GM06990 (cell line): ENCODE results near the gene AEBP1.
"Not testable (repeated sequence)": the region's sequence is repeated elsewhere in the genome, so short reads cannot be mapped to it uniquely, and the experiment has no call there.

Experiments
- DNase-seq: peaks from one replicate; pipeline ENCODE4 v3.0.0-alpha.2; 2011; ENCODE audit not compliant: insufficient read length; ENCODE audit errors: extremely low read depth
- H3K27me3 ChIP-seq: replicated peaks from 2 replicates; pipeline ENCODE4 v1.6.0; 2011; ENCODE audit warnings: low read length; ENCODE audit not compliant: control insufficient read depth, insufficient read depth
- H3K36me3 ChIP-seq: 2 replicates; pipeline ENCODE4 v1.5.1; 2011; ENCODE audit warnings: low read length; ENCODE audit not compliant: control insufficient read depth, insufficient read depth
- H3K4me3 ChIP-seq: replicated peaks from 2 replicates; pipeline ENCODE4 v1.5.1; 2011; ENCODE audit warnings: low read depth, mild to moderate bottlenecking, control low read depth, low read length
- TF ChIP-seq, protein P1 (sequence below): IDR thresholded peaks from 2 replicates; pipeline ENCODE4 v1.5.1; 2011; ENCODE audit warnings: low read length, control low read depth, mild to moderate bottlenecking, inconsistent platforms; ENCODE audit not compliant: insufficient read depth, poor library complexity, severe bottlenecking

The AEBP1 gene

DNA sequence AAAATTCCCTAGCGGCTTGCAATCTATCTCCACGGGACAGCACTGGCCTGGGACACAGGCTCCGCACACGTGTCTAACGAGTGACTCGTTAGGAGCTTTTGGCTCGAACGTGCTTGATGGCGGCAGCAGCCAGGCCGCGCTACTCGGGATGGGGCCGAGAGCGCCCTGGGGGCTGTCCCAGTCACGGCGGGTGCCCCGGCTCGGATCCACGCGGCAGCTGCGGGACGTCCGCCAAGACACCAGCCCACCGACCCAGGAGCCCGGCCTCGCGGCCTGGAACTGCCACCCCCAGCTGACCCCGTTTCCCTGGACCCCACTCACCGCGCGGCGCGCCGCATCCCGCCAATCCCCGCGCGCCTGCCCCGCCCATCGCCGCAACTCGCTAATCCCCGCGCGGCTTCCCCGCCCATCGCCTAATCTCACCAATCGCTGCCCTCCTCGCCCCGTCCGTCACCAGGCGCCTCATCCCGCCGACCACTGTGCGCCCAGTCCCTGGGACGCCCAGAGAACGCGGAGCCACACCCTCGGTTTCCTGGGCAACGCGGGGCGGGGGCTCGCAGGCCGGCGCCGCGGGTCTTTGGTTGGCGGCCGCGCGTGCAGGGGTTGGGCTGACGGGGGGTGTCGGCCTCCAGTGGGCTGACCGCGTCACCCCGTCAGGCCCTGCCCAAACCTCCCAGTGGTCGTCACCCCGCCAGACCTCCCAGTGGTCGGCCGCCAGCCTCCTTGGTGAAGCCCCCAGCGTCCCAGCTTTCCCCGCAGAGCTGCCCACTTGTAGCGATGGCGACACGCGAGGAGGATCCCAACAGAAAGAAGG, 19.3 kb downstream of the AEBP1 start, which contains the start of gene POLD2:
Gene POLD2 (minus strand): TSS at position 359 of the 814 bp plus-strand sequence. CDS start 1,495 bp downstream, outside the sequence.
- DNase-seq, result peak; percentile 96
- peaks cover 13% of the 10 kb centered on the region for H3K36me3 ChIP-seq
- TF ChIP-seq, protein P1, sequence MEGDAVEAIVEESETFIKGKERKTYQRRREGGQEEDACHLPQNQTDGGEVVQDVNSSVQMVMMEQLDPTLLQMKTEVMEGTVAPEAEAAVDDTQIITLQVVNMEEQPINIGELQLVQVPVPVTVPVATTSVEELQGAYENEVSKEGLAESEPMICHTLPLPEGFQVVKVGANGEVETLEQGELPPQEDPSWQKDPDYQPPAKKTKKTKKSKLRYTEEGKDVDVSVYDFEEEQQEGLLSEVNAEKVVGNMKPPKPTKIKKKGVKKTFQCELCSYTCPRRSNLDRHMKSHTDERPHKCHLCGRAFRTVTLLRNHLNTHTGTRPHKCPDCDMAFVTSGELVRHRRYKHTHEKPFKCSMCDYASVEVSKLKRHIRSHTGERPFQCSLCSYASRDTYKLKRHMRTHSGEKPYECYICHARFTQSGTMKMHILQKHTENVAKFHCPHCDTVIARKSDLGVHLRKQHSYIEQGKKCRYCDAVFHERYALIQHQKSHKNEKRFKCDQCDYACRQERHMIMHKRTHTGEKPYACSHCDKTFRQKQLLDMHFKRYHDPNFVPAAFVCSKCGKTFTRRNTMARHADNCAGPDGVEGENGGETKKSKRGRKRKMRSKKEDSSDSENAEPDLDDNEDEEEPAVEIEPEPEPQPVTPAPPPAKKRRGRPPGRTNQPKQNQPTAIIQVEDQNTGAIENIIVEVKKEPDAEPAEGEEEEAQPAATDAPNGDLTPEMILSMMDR, result no peak

DNA sequence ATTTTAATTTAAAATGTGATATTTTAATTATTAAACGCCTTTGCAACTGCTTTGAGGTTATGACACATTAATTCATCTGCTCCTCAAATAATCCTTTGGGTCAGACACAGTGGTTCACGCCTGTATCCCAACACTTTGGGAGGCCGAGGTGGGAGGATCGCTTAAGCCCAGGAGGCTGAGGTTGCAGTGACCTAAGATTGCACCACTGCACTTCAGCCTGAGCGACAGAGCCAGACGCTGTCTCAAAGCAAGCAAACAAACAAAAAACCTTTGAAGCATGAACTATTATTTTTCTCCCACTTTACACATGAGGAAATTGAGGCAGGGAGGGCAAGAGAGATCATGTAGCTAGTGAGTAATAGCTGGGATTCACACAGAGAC, 20.7 kb downstream of the AEBP1 start:
- no peak overlapping the region for H3K4me3 ChIP-seq
- H3K27me3 ChIP-seq, result no peaks in the 10 kb centered on the region
- peaks cover 8% of the 10 kb centered on the region for H3K36me3 ChIP-seq
- DNase-seq, result no peak
- TF ChIP-seq, protein P1, result no peak

More for the DNA sequence above, 19.3 kb downstream of the AEBP1 start, which contains the start of gene POLD2:
- Histone ChIP-seq H3K4me3 (peak within 1 kb of the TSS; percentile 91), H3K27me3 (no peaks in the 10 kb centered on the region)

DNA sequence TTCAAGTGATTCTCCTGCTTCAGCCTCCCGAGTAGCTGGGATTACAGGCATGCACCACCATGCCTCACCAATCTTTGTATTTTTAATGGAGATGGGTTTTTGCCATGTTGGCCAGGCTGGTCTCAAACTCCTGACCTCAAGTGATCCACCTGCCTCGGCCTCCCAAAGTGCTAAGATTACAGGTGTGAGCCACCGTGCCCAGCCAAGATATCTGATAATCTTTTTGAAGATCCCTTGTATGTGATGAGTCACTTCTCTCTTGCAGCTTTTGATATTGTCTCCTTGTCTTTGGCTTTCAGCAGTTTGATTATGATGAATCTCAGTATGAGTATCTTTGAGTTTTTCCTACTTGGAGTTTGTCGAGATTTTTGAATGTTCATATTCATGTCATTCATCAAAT, 22.4 kb downstream of the AEBP1 start:
- H3K27me3 ChIP-seq, H3K4me3 ChIP-seq: not testable (repeated sequence)

DNA sequence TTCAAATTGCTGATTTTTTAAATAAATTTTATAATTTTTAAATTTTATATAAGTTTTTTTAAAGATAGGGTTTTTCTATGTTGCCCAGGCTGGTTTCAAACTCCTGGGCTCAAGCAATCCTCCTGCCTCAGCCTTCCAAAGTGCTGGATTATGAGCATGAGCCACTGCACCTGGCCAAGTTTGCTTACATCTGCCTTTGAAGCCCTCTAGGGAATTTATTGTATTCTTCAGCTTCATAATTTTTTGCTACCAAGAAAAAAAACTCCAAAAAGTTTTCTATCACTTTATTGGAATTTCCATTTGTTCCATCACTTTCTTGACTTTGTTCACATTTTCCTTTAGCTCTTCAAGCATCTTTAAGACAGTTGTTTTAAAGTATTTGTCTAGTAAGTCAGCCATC, 23.0 kb downstream of the AEBP1 start:
- Histone ChIP-seq H3K36me3 (no peaks in the 10 kb centered on the region), H3K27me3 (no peaks in the 10 kb centered on the region), H3K4me3 (no peak overlapping the region)
- no peak for DNase-seq
- TF ChIP-seq, protein P1, result no peak

More for the DNA sequence above, 22.4 kb downstream of the AEBP1 start:
- DNase-seq, H3K36me3 ChIP-seq: not testable (repeated sequence)

DNA sequence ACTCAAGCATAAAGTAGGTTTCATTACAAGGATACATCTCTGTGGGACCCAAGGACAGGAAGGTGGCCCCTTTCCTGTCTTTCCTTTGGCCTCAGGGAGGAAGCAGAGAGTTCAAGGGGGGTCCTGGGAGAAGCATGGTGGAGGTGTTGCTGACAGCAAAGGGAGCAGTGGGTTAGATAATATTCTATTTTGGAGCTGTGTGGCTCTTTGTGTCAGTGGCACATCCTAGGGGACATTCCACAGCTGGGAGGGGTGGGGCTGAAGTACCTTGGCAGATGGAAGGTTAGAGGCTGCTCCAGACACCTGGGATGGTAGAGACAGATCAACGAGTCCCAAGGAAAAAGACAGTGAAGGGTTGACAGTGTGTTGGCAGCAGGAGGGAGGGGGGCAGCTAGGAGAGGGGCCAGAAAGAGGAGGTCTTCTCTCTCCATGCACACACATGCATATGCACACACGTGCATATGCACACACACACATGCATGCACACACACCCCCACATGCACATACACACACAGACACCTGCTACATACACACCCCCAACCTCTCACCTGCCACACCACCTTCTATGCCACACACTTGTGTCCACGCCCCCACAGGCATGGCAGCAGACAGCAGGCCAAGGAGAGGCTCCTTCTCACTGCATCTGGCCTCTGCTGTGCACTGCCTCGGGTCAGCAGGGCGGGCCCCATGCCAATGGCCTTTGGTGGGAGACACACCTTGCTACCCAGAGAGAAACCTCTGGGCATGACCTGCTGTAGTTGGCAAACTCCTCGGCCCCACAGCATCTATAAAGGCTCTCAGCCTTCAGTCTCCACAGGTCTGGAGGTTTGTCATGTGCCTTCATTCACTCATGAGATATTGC, 24.8 kb downstream of the AEBP1 start:
- DNase-seq, result no peak
- Histone ChIP-seq H3K36me3 (no peaks in the 10 kb centered on the region), H3K27me3 (no peaks in the 10 kb centered on the region), H3K4me3 (no peak overlapping the region)
- TF ChIP-seq, protein P1, result no peak
